ENCODE measurements around the gene ACLY. TPM values are rescaled to one million over a fixed set of nuclear protein-coding genes. Genes with fewer than 3 reads are reported as not detected.
"Not testable (repeated sequence)": the region's sequence is repeated elsewhere in the genome, so short reads cannot be mapped to it uniquely, and the experiment has no call there.

ACLY gene
- total and polyA plus RNA-seq, 5 donors = 23.0 to 50.8 (median 36.6) TPM

GRCh38 chr17:41939693-41940090 lies 20.9 kb upstream of the ACLY start:
- H3K9me3 ChIP-seq (ENCODE audit: control insufficient read depth, low read length) = no peaks in the 10 kb centered on the region
- intact Hi-C loops (cut with DNase I) = no loop called here
- H3K27me3 ChIP-seq (ENCODE audit: control insufficient read depth, insufficient read depth) = no peaks in the 10 kb centered on the region
- no peak overlapping the region for H3K27ac ChIP-seq (ENCODE audit: low read length)
- H3K4me3 ChIP-seq (ENCODE audit: low read length) = no peak overlapping the region
- no peak for ATAC-seq
- H3K4me1 ChIP-seq (ENCODE audit: control insufficient read depth, insufficient read depth, low read length) = no peaks in the 10 kb centered on the region
- 85% methylated on average over 6 of the region's 6 CpGs for WGBS
- peak in 1 of 3 donors; percentile 7 for DNase-seq

- H3K27me3 ChIP-seq (ENCODE audit: control insufficient read depth, insufficient read depth) = no peaks in the 10 kb centered on the region
- no peak overlapping the region for H3K27ac ChIP-seq (ENCODE audit: low read length)
- H3K4me3 ChIP-seq (ENCODE audit: low read length) = no peak overlapping the region
- intact Hi-C loops (cut with DNase I) = no loop called here
- ATAC-seq (no peak), DNase-seq (peak in 1 of 3 donors; percentile 23)
- WGBS = 80% methylated on average over 4 of the region's 4 CpGs
- no peaks in the 10 kb centered on the region for H3K4me1 ChIP-seq (ENCODE audit: control insufficient read depth, insufficient read depth, low read length)
- H3K9me3 ChIP-seq (ENCODE audit: control insufficient read depth, low read length) = no peaks in the 10 kb centered on the region
Measured at GRCh38 chr17:41939044-41939692, 20.4 kb upstream of the ACLY start.

- peak; percentile 54 to 75 for ATAC-seq
- H3K27ac ChIP-seq (ENCODE audit: low read length) = peak overlapping the region; percentile 39
Measured at GRCh38 chr17:41937970-41938954, 19.5 kb upstream of the ACLY start.

GRCh38 chr17:41935641-41936040 lies 16.9 kb upstream of the ACLY start:
- Histone ChIP-seq H3K4me1 (ENCODE audit: control insufficient read depth, insufficient read depth, low read length) (no peaks in the 10 kb centered on the region), H3K27me3 (ENCODE audit: control insufficient read depth, insufficient read depth) (no peaks in the 10 kb centered on the region), H3K9me3 (ENCODE audit: control insufficient read depth, low read length) (no peaks in the 10 kb centered on the region), H3K4me3 (ENCODE audit: low read length) (no peak overlapping the region), H3K27ac (ENCODE audit: low read length) (no peak overlapping the region)
- 95% methylated on average over 6 of the region's 6 CpGs for WGBS
- peak in 1 of 3 donors; percentile 27 for DNase-seq
- no peak for ATAC-seq
- intact Hi-C loops (cut with DNase I) = no loop called here

More at GRCh38 chr17:41937970-41938954, 19.5 kb upstream of the ACLY start:
- H3K4me1 ChIP-seq (ENCODE audit: control insufficient read depth, insufficient read depth, low read length) = no peaks in the 10 kb centered on the region
- H3K27me3 ChIP-seq (ENCODE audit: control insufficient read depth, insufficient read depth) = no peaks in the 10 kb centered on the region
- intact Hi-C loops (cut with DNase I) = no loop called here
- no peak overlapping the region for H3K4me3 ChIP-seq (ENCODE audit: low read length)
- DNase-seq = peak in 2 of 3 donors; percentile 28 to 63
- WGBS = 77% methylated on average over 19 of the region's 19 CpGs
- no peaks in the 10 kb centered on the region for H3K9me3 ChIP-seq (ENCODE audit: control insufficient read depth, low read length)

GRCh38 chr17:41932816-41933389 lies 14.2 kb upstream of the ACLY start:
- WGBS = 38% methylated on average over 2 of the region's 2 CpGs
- peak in 1 of 3 donors; percentile 7 for DNase-seq
- Histone ChIP-seq H3K9me3 (ENCODE audit: control insufficient read depth, low read length) (no peaks in the 10 kb centered on the region), H3K4me1 (ENCODE audit: control insufficient read depth, insufficient read depth, low read length) (no peaks in the 10 kb centered on the region), H3K27me3 (ENCODE audit: control insufficient read depth, insufficient read depth) (no peaks in the 10 kb centered on the region), H3K4me3 (ENCODE audit: low read length) (no peak overlapping the region), H3K27ac (ENCODE audit: low read length) (no peak overlapping the region)
- intact Hi-C loops (cut with DNase I) = no loop called here
- no peak for ATAC-seq

- H3K4me1 ChIP-seq (ENCODE audit: control insufficient read depth, insufficient read depth, low read length); intact Hi-C loops (cut with DNase I); ATAC-seq; H3K9me3 ChIP-seq (ENCODE audit: control insufficient read depth, low read length); H3K27ac ChIP-seq (ENCODE audit: low read length); H3K27me3 ChIP-seq (ENCODE audit: control insufficient read depth, insufficient read depth); H3K4me3 ChIP-seq (ENCODE audit: low read length); DNase-seq: not testable (repeated sequence)
- 89% methylated on average over 4 of the region's 4 CpGs for WGBS
Measured at GRCh38 chr17:41931715-41932114, 13.0 kb upstream of the ACLY start.

GRCh38 chr17:41930833-41931156 lies 12.0 kb upstream of the ACLY start:
- H3K9me3 ChIP-seq (ENCODE audit: control insufficient read depth, low read length); intact Hi-C loops (cut with DNase I); H3K27ac ChIP-seq (ENCODE audit: low read length); DNase-seq; H3K4me1 ChIP-seq (ENCODE audit: control insufficient read depth, insufficient read depth, low read length); H3K27me3 ChIP-seq (ENCODE audit: control insufficient read depth, insufficient read depth); ATAC-seq: not testable (repeated sequence)
- 49% methylated on average over 18 of the region's 18 CpGs for WGBS
- H3K4me3 ChIP-seq (ENCODE audit: low read length) = peak overlapping the region; percentile 45

- no peaks in the 10 kb centered on the region for H3K4me1 ChIP-seq (ENCODE audit: control insufficient read depth, insufficient read depth, low read length)
- 2% methylated on average over 43 of the region's 43 CpGs for WGBS
- intact Hi-C loops (cut with DNase I) = no loop called here
Measured at GRCh38 chr17:41930009-41930832, 11.5 kb upstream of the ACLY start, which contains the start of gene ODAD4. Gene ODAD4, plus strand, starts transcription at chr17:41930617. Its CDS starts 107 bp downstream, at chr17:41930724.

GRCh38 chr17:41928693-41929251 lies 10.0 kb upstream of the ACLY start:
- no peaks in the 10 kb centered on the region for H3K27me3 ChIP-seq (ENCODE audit: control insufficient read depth, insufficient read depth)
- no peak overlapping the region for H3K4me3 ChIP-seq (ENCODE audit: low read length)
- no peaks in the 10 kb centered on the region for H3K4me1 ChIP-seq (ENCODE audit: control insufficient read depth, insufficient read depth, low read length)
- 89% methylated on average over 6 of the region's 6 CpGs for WGBS
- ATAC-seq (no peak), DNase-seq (no peak)
- no peak overlapping the region for H3K27ac ChIP-seq (ENCODE audit: low read length)
- no peaks in the 10 kb centered on the region for H3K9me3 ChIP-seq (ENCODE audit: control insufficient read depth, low read length)
- intact Hi-C loops (cut with DNase I) = no loop called here

More at GRCh38 chr17:41930009-41930832, 11.5 kb upstream of the ACLY start, which contains the start of gene ODAD4:
- Histone ChIP-seq H3K27ac (ENCODE audit: low read length) (peak within 1 kb of the TSS; percentile 77), H3K27me3 (ENCODE audit: control insufficient read depth, insufficient read depth) (no peaks in the 10 kb centered on the region), H3K9me3 (ENCODE audit: control insufficient read depth, low read length) (no peaks in the 10 kb centered on the region), H3K4me3 (ENCODE audit: low read length) (peak within 1 kb of the TSS; percentile 45)
- ATAC-seq = peak; percentile 98
- peak; percentile 98 to 99 (median 99) for DNase-seq

- WGBS = 93% methylated on average over 7 of the region's 7 CpGs
- no peak overlapping the region for H3K4me3 ChIP-seq (ENCODE audit: low read length)
- H3K27me3 ChIP-seq (ENCODE audit: control insufficient read depth, insufficient read depth) = no peaks in the 10 kb centered on the region
- H3K9me3 ChIP-seq (ENCODE audit: control insufficient read depth, low read length) = no peaks in the 10 kb centered on the region
- no peak for DNase-seq
- no peaks in the 10 kb centered on the region for H3K4me1 ChIP-seq (ENCODE audit: control insufficient read depth, insufficient read depth, low read length)
- intact Hi-C loops (cut with DNase I) = no loop called here
- no peak overlapping the region for H3K27ac ChIP-seq (ENCODE audit: low read length)
- ATAC-seq = no peak
Measured at GRCh38 chr17:41925991-41926590, 7.3 kb upstream of the ACLY start.
